Kidney glomerular epithelial cell (primary cell): ENCODE measurements around the gene PPP1R1A.

ENCODE experiments used
- DNase-seq: peaks from one replicate; lab custom pipeline; 2025; lab: John Stamatoyannopoulos, UW

Gene PPP1R1A, protein sequence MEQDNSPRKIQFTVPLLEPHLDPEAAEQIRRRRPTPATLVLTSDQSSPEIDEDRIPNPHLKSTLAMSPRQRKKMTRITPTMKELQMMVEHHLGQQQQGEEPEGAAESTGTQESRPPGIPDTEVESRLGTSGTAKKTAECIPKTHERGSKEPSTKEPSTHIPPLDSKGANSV

GRCh38 chr12:54588110-54588889 is at the start of gene PPP1R1A:
Gene PPP1R1A (minus strand): TSS chr12:54588659. CDS start chr12:54588488, 171 bp downstream.
- no peak for DNase-seq

GRCh38 chr12:54634795-54635194 is 46.3 kb upstream of the PPP1R1A start, which contains the start of gene LACRT:
Gene LACRT (minus strand): TSS chr12:54634895. CDS start chr12:54634841, 54 bp downstream.
- DNase-seq: no peak

DNA sequence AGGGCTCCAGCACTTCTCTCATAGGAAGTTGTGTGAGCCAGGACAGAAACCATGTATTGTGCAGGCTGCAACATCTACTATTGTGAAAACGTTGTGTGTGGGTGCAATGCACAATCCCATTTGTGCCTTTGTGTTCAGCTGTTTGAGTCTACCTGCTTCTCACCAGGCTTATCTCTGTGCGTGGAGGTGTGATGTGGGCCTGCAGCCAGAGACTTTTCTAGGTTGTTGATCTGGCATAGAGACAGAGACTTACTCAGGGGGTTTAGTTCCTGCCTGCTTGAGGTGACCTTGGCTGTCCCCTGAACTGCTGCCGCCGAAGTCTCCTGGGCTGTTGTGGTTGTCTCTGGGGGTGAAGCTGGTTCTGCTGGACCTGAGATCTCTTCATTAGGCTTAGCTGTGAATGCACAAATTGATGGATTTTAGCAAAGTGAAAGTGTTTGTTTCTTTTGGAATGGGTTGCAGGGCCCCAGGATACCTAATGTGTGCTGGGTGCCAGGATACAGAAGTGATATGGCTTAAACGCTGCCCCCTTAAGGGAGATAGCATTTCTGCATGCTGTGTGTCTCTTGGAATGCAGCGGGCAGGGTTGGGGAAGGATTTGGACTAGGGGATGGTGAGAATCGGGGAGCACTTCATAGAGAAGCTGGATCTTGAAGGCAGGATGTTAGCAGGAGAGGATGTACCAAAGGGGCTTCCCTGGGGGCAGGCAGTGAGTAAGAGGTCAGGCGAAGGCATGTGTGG is 43.7 kb upstream of the PPP1R1A start:
- no peak for DNase-seq

- DNase-seq: no peak
Observed at GRCh38 chr12:54631551-54631950, 43.1 kb upstream of the PPP1R1A start.

DNA sequence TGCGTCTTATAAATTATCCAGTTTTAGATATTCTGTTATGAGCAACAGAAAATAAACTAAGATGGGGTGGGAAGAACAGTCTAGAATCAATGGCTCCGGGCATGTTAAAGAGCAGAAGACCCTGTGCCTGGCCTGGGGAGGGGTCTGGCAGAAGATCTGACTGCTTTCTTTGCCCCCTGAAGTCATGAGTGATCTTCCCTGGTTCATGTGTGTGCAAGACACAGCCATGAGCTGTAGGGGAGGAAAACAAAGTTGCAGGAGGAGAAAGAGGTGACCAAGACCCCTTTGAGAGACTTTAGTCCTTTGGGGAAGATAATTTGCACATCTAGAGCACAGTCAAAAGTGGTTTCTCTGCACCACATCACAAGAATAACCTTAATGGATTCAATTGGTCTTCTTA is 41.5 kb upstream of the PPP1R1A start:
- DNase-seq: no peak

- DNase-seq: no peak
Observed at GRCh38 chr12:54628186-54628846, 39.9 kb upstream of the PPP1R1A start.

DNA sequence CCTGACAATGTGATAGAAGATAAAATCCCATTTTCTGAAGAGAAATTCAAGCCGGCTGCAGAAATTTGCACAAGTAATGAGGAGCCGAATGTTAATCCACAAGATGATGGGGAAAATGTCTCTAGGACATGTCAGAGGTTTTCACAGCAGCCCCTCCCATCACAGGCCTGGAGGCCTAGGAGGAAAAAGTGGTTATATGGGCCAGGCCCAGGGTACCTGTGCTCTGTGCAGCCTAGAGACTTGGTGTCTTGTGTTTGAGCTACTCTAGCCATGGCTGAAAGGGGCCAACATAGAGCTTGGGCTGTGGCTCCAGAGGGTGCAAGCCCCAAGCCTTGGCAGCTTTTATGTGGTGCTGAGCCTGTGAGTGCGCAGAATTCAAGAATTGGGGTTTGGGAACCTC is 38.8 kb upstream of the PPP1R1A start:
- DNase-seq: no peak

- DNase-seq: no peak
Observed at GRCh38 chr12:54625598-54625997, 37.1 kb upstream of the PPP1R1A start.

DNA sequence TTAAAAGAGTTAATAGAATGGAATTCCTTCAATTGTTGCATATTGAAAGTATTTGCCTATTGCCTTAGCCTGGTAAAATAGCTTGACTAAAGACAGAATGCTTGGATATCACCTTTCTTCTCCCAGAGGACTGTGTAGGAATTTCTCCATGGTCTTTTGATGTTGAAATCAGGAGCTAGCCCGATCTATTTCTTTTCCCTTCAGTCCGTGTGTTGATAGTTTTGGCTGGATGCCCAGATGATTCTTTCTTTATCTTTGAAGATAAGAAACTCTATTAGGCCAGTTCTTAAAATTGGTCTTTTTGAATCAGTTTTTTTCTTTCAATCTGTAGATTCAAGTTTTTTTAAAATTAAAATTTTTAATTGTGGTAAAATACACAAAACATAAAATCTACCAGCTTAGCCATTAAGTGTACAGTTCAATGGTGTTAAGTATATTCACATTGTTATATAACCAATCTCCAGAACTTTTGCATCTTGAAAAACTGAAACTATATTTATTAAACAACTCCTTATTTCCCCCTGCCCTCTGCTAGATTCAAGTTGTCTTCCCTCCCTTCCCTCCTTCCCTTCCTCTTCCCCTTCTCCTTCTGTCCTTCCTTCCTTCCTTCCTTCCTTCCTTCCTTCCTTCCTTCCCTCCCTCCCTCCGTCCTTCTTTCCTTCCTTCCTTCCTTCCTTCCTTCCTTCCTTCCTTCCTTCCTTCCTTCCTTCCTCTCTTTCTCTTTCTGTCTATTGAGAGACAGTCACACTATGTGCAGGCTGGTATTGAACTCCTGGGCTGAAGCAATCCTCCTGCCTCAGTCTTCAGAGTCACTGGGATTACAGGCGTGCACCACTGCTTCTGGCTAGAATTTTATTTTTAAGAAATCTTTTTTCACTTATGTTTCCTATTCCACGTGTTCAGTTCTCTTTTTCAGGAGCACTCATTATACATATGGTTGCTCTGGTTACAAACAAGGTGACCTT is 36.1 kb upstream of the PPP1R1A start:
- DNase-seq: no peak

DNA sequence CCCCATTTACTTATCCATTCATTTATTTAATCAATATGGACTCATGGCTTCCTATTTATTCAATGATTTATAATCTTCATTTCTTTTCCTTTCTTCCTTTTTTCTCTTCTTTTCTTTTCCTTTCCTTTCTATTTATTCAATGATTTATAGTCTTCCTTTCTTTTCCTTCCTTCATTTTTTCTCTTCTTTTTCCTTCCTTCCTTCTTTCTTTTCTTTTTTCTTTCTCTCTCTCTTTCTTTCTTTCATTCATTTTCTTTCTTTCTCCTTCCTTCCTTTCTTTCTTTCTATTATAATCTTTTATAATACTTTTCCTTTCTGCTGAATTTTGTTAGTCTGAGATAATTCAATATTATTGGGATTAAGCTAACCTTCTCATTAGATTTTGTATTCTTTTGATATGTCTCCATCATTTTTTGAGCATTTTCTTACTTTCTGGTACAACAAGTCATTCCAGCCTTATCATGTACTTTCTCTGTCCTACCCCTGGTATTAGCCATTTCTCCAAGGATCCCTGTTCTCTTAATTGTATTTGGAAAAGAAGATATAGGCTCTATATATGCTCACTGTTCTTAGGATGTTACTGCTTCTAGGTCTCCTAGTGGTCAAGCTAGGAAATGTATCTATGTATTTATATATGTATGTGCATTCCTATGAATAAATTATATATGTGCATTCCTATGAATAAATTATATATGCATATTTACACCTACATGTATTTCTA is 34.2 kb upstream of the PPP1R1A start:
- no peak for DNase-seq

- DNase-seq: no peak
Observed at GRCh38 chr12:54616933-54617680, 28.6 kb upstream of the PPP1R1A start.

GRCh38 chr12:54612225-54612750 is 23.8 kb upstream of the PPP1R1A start:
- DNase-seq: no peak

- DNase-seq: no peak
Observed at GRCh38 chr12:54611715-54612149, 23.3 kb upstream of the PPP1R1A start.

DNA sequence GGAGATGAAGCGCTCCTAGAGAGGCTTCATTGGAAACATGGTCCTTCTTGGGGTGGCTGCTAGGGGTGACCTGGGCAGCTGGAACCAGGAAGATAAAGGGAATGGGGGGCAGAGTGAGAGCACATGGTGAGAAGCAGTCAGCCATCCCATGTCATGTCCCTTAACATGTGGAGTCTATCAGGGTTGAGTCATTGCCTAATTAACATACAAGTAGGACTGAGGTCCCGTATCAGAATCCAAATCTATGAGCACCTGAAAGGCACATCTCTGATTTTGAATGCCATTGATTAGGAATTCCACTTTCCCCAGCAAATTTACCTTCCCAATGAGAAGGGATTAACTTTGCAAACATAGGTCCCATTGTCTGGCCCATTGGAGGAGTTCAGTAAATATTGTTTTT is 20.3 kb upstream of the PPP1R1A start:
- DNase-seq: no peak

- no peak for DNase-seq
Observed at GRCh38 chr12:54608156-54608555, 19.7 kb upstream of the PPP1R1A start.

GRCh38 chr12:54606556-54606955 is 18.1 kb upstream of the PPP1R1A start:
- DNase-seq: no peak

- no peak for DNase-seq
Observed at GRCh38 chr12:54605138-54605970, 16.9 kb upstream of the PPP1R1A start.

GRCh38 chr12:54604436-54604835 is 16.0 kb upstream of the PPP1R1A start:
- DNase-seq: no peak

GRCh38 chr12:54603872-54604271 is 15.4 kb upstream of the PPP1R1A start:
- no peak for DNase-seq
